Stimulated activated CD8-positive, alpha-beta memory T cell treated with anti-CD3 and anti-CD28 coated beads, Interleukin-15, amount 100 ng/mL, for 1 hour (primary cell): ENCODE measurements around the gene KIAA1755.

Experiments used
- DNase-seq: peaks from one replicate; pipeline ENCODE4 v3.0.0-alpha.2; 2020; ENCODE audit warnings: low read depth

The KIAA1755 gene

GRCh38 chr20:38237381-38237780 lies 23.2 kb downstream of the KIAA1755 start:
- DNase-seq = no peak

GRCh38 chr20:38231531-38232121 lies 28.9 kb downstream of the KIAA1755 start:
- DNase-seq = no peak

DNA sequence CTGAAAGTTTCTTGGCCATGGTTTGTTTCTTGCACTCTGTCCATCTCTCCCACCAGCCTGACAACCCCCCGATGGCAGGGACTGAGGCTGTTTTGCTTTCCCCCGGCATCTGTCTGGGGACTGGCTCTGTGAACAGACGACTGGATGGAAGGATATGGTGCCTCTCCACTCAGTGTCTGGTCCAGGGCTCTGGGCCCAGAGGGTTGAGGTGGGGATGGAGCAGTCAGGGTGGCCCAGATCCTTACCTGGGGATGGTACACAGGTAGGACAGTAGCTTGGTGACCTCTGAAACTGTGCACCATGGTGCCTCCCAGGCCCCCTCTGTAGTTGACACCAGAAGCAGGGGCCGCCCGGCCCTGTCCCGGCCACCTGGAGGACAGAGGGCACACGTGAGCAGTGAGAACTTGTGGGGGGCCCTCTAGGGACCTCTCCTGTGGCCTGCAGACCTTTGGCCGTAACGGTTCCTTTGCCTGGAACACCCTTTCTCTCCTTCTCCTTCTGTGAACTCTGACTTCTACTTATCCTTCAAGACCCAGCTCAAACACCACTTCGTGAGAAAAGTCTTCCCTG lies 29.5 kb downstream of the KIAA1755 start:
- no peak for DNase-seq

GRCh38 chr20:38230253-38230551 lies 30.3 kb downstream of the KIAA1755 start:
- no peak for DNase-seq

DNA sequence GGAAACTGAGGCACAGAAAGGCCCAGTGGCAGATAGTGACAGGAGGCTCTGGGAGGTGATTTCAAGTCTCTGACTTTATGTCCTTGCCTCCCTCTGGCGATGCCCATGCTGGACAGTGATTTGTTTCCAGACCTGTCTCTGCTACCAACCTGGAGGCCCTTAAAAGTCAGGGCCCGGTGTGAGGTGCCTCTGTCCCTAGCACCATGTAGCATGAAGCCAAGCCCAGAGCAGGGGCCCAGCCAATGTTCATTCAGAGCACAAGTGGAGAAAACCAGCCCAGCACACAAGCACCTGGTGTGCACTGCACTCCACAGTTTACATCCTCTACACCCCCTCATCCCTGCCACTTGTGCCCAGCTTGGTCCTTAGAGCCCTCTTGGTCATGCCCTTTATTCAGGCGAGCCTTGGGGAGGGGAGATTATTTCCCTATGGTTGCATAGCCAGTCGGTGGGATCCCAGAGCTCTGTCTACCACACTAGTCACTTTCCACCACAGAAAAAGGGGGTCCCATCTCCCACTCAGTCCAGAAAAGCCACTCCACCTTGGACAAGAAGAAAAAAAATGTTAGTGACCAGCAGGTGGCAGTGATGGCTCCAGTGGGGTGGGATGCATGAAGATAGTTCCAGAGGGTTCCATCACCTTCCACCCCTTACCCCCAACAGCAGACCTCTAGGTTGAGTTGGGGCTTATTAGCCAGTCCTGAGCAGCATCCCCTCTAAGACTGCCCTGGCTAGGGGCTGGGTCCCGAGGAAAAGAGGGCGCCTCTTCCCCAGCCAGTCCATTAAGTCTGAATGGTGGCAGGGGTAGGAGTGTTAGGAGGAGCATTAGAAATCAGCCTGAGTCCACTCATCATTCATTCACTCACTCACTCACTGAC lies 30.9 kb downstream of the KIAA1755 start:
- no peak for DNase-seq

- DNase-seq = no peak
Measured at GRCh38 chr20:38228436-38228835, 32.1 kb downstream of the KIAA1755 start.

- no peak for DNase-seq
Measured at GRCh38 chr20:38227420-38228360, 32.8 kb downstream of the KIAA1755 start.

DNA sequence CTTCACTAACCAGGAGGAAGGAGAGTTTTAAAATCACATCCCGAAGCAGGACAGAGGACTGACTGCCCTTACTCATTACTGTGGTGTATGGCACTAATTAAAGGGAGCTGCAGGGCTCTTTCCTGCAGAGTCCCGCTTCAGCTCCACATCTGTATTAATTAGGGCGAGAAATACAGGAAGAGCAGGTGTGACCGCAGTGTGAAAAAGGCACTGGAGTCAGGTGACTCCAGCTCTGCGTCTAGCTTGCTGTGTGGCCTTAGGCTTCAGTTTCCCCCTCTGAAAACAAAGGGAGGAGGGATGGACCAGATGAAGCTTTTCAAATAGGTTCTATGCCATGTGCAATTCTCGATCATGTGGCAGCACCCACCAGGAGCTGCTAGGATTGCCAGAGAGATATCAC lies 34.0 kb downstream of the KIAA1755 start:
- DNase-seq = no peak

GRCh38 chr20:38225900-38226263 lies 34.7 kb downstream of the KIAA1755 start:
- DNase-seq = no peak

DNA sequence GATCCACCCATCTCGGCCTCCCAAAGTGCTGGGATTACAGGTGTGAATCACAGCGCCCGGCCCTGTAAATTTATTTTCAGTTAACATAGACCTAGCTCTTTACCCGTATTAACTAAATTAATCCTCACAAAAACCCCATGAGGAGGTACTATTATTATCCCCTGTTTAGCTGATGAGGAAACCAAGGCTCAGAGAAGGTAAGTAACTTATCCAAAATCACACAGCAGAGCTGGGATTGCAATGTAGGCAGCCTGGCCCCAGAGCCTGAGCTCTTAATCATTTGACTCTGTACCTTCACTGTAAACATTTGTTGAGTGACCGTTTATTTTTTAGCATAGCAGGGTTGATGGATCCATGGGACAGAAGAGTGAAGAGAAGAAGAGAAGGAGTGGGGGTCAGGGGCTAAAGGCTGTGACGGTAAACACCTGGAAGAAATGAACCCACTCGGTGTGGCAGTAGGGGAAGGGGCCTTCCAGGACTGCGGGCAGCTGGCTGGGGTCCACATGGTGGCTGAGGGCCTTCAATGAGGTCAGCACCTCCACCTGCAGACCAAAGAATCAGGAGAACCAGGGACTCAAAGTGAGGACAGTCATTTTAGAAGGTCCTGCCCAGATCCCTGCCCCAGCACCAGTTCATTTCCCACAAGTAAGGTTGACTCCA lies 35.2 kb downstream of the KIAA1755 start:
- no peak for DNase-seq

DNA sequence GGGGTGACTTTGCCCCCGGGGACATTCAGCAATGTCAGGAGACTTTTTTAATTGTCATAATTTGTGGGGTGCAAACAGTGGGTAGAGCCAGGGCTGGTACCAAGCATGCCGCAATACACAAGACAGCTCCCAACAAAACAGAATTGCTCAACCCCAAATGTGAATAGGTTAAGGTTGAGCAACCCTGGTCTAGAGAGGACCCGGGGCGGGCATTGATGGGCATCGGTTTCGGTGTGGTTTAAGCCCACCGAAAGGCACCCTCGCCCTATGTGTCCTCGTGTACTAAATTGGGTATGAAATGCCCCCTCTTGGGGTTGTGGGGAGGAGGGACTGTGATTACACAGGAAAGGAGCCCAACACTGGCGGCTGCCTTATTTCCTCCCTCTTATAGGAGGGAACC lies 36.0 kb downstream of the KIAA1755 start:
- DNase-seq = no peak

DNA sequence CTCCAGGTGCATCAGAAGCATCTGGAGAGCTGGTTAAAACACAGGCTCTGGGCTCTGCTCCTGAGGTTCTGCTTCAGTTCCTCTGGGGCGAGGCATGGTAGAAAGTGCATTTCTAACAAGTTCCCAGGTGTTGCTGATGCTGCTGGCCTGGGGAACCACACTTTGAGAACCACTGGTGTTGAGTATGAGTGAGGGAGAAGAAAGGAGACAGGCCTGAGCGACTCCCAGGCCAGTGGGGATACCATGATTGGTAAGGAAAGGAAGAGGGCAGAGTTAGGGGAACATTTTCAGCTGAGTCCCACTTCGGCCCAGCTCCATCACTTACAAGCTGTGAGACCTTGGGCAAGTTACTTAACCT lies 36.8 kb downstream of the KIAA1755 start:
- DNase-seq = no peak

- DNase-seq = no peak
Measured at GRCh38 chr20:38222923-38223742, 37.4 kb downstream of the KIAA1755 start.

- peak; percentile 18 for DNase-seq
Measured at GRCh38 chr20:38222231-38222922, 38.2 kb downstream of the KIAA1755 start.

DNA sequence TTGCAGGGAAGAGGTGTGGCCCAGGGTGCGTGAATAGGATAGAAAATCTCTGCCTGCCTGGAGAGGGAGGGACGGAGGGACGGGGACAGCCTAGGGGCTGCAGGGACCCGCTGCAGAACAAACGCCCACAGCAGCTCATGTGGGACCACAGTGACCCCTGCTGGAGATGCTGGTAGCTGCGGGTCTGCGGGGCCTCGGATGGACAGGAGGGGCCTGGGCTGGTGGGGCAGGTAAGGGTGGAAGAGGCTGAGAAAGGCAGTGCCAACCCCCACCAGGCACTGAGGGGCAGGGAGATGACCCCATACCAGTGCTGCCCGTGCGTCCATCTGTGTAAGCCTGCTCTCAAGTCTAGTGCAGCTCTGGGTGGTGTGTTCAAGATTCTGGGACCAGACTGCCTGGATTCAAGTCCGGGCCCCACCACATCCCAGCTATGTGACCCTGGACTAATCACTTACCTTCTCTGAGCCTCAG lies 39.4 kb downstream of the KIAA1755 start:
- DNase-seq = peak; percentile 34

GRCh38 chr20:38220587-38221118 lies 39.9 kb downstream of the KIAA1755 start:
- DNase-seq = no peak

GRCh38 chr20:38219006-38219950 lies 41.3 kb downstream of the KIAA1755 start:
- DNase-seq = no peak

GRCh38 chr20:38218566-38218885 lies 42.0 kb downstream of the KIAA1755 start:
- no peak for DNase-seq
